ENCODE results near the gene TXNIP. TPM values are rescaled to one million over a fixed set of nuclear protein-coding genes. Genes with fewer than 3 reads are reported as not detected.

TXNIP gene
- total and polyA plus RNA-seq, 2 experiments from 2014 or later = 75.3 to 160 TPM

DNA sequence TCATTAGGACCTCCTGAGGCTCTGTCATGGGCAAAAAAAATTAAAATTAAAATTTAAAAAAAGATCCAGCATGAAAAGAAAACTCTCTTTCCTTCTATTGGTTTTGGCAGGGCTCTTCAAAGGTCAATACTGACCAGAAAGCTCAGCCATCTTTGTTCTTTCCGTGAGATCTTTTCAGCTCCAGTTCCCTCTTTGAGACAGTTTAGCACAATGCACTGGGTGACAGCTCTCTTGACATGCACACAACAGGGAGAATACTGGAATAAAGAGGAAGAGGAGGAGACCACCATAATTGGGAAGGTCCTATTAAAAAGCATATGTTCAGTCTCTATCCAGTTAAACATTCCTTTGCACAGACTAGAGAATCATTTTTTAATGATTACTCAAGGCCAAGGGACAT lies 44.9 kb downstream of the TXNIP start:
- Histone ChIP-seq H3K9me2 (replicated peaks; ENCODE audit: insufficient read depth) (no peaks in the 10 kb centered on the region), H3K27ac (no peak overlapping the region), H3K36me3 (replicated peaks; ENCODE audit: insufficient read depth, low read depth) (no peaks in the 10 kb centered on the region), H2AFZ (no peak overlapping the region), H3K4me3 (no peak overlapping the region), H4K20me1 (ENCODE audit: insufficient read depth, poor library complexity, severe bottlenecking) (no peaks in the 10 kb centered on the region), H3K4me2 (no peak overlapping the region), H3K79me2 (peaks cover 53% of the 10 kb centered on the region), H3K27me3 (no peaks in the 10 kb centered on the region), H3K4me1 (ENCODE audit: insufficient read depth) (peaks cover 15% of the 10 kb centered on the region), H3K9me3 (ENCODE audit: low read depth) (no peaks in the 10 kb centered on the region)
- DNase-seq (ENCODE audit: low spot score) = no peak
- TF ChIP-seq, protein P1, sequence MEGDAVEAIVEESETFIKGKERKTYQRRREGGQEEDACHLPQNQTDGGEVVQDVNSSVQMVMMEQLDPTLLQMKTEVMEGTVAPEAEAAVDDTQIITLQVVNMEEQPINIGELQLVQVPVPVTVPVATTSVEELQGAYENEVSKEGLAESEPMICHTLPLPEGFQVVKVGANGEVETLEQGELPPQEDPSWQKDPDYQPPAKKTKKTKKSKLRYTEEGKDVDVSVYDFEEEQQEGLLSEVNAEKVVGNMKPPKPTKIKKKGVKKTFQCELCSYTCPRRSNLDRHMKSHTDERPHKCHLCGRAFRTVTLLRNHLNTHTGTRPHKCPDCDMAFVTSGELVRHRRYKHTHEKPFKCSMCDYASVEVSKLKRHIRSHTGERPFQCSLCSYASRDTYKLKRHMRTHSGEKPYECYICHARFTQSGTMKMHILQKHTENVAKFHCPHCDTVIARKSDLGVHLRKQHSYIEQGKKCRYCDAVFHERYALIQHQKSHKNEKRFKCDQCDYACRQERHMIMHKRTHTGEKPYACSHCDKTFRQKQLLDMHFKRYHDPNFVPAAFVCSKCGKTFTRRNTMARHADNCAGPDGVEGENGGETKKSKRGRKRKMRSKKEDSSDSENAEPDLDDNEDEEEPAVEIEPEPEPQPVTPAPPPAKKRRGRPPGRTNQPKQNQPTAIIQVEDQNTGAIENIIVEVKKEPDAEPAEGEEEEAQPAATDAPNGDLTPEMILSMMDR (IDR thresholded peaks at IDR 0.05; ENCODE audit: poor library complexity) = no peak
- no peak for TF ChIP-seq EZH2phosphoT487 (IDR thresholded peaks at IDR 0.05; ENCODE audit: low read depth, severe bottlenecking, unreplicated experiment)
- TF ChIP-seq EZH2 (IDR thresholded peaks at IDR 0.05; ENCODE audit: borderline replicate concordance) = no peak
- WGBS (ENCODE audit: low lambda C conversion rate, missing lambda C conversion rate) = 91% methylated on average over 1 of the region's 1 CpG

DNA sequence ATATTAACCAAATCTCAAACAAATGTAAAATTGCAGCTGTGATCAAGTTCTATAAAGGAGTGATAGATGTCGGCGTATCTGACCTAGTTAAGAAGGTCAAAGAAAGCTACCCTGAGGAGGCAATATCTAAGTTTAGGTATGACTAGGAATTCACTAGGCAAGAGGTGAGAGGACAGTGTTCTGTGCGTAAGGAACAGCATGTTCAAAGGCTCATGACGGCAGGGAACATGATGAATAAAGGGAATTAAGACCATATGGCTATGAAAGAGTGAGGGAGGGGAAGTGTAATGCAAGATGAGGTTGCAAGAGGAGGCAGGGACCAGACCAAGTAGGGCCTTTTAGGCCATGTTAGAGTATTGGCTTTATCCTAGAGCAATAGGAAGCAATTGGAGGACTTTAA lies 47.2 kb downstream of the TXNIP start:
- Histone ChIP-seq H3K79me2 (peaks cover 39% of the 10 kb centered on the region), H3K4me2 (no peak overlapping the region), H3K36me3 (replicated peaks; ENCODE audit: insufficient read depth, low read depth) (no peaks in the 10 kb centered on the region), H4K20me1 (ENCODE audit: insufficient read depth, poor library complexity, severe bottlenecking) (no peaks in the 10 kb centered on the region), H3K9me3 (ENCODE audit: low read depth) (no peaks in the 10 kb centered on the region), H3K9me2 (replicated peaks; ENCODE audit: insufficient read depth) (no peaks in the 10 kb centered on the region), H2AFZ (no peak overlapping the region), H3K27me3 (no peaks in the 10 kb centered on the region), H3K4me1 (ENCODE audit: insufficient read depth) (peaks cover 3% of the 10 kb centered on the region), H3K4me3 (no peak overlapping the region), H3K27ac (no peak overlapping the region)
- TF ChIP-seq, protein P1 (IDR thresholded peaks at IDR 0.05; ENCODE audit: poor library complexity) = no peak
- TF ChIP-seq EZH2 (IDR thresholded peaks at IDR 0.05; ENCODE audit: borderline replicate concordance) (no peak), EZH2phosphoT487 (IDR thresholded peaks at IDR 0.05; ENCODE audit: low read depth, severe bottlenecking, unreplicated experiment) (no peak)
- no peak for DNase-seq (ENCODE audit: low spot score)
- WGBS (ENCODE audit: low lambda C conversion rate, missing lambda C conversion rate) = 75% methylated on average over 4 of the region's 4 CpGs

DNA sequence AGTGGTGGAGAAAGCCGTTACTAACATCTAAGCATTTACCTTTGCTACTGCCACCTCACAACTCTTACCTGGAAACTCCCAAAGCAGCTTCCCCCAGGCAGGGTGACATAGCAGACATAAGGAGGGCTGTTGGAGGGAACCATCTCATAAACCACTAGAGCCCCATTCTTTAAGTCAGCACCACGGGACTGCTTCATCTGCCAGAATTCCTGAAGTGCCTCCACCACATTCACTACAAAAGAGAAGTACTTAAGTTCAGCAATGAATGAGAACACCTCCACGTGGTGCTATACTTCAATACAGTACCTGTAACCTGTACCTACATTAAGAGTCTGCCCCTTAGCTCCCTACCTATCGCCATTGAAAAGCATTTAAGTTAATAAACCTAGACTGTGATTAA lies 48.8 kb downstream of the TXNIP start:
- TF ChIP-seq, protein P1 (IDR thresholded peaks at IDR 0.05; ENCODE audit: poor library complexity) = no peak
- TF ChIP-seq EZH2 (IDR thresholded peaks at IDR 0.05; ENCODE audit: borderline replicate concordance) (no peak), EZH2phosphoT487 (IDR thresholded peaks at IDR 0.05; ENCODE audit: low read depth, severe bottlenecking, unreplicated experiment) (no peak)

More for the DNA sequence above, 48.8 kb downstream of the TXNIP start:
- no peak for DNase-seq (ENCODE audit: low spot score)
- Histone ChIP-seq H3K36me3 (replicated peaks; ENCODE audit: insufficient read depth, low read depth) (no peaks in the 10 kb centered on the region), H4K20me1 (ENCODE audit: insufficient read depth, poor library complexity, severe bottlenecking) (no peaks in the 10 kb centered on the region), H3K4me2 (no peak overlapping the region), H3K4me1 (ENCODE audit: insufficient read depth) (no peaks in the 10 kb centered on the region), H3K9me2 (replicated peaks; ENCODE audit: insufficient read depth) (no peaks in the 10 kb centered on the region), H3K27ac (no peak overlapping the region), H3K27me3 (no peaks in the 10 kb centered on the region), H3K9me3 (ENCODE audit: low read depth) (no peaks in the 10 kb centered on the region), H3K79me2 (peaks cover 22% of the 10 kb centered on the region), H3K4me3 (no peak overlapping the region), H2AFZ (no peak overlapping the region)
- 67% methylated on average over 4 of the region's 4 CpGs for WGBS (ENCODE audit: low lambda C conversion rate, missing lambda C conversion rate)

Measured in hepatocyte (in vitro differentiated cells).